Hepatocyte (in vitro differentiated cells): Measurements from ENCODE around the gene PLEKHA6. TPM values are rescaled to one million over a fixed set of nuclear protein-coding genes. Genes with fewer than 3 reads are reported as not detected.

Experiments used
- DNase-seq: peaks from one replicate; pipeline ENCODE4 v3.0.0-alpha.2; 2016; ENCODE audit warnings: low spot score
- H2AFZ ChIP-seq: fragments of 200-600 bp; sonication (generic); 2 replicates; pipeline ENCODE4 v1.6.0; 2016; ENCODE audit warnings: antibody characterized with exemption, mild to moderate bottlenecking
- H3K27ac ChIP-seq: fragments of 200-600 bp; sonication (generic); 2 replicates; pipeline ENCODE4 v1.5.1; 2016; ENCODE audit warnings: mild to moderate bottlenecking
- H3K27me3 ChIP-seq: fragments of 200-600 bp; sonication (generic); 2 replicates; pipeline ENCODE4 v1.6.1; 2016
- H3K36me3 ChIP-seq: fragments of 200-600 bp; sonication (generic); replicated peaks from 2 replicates; pipeline ENCODE4 v1.5.1; 2016; ENCODE audit warnings: low read depth; ENCODE audit not compliant: insufficient read depth
- H3K4me1 ChIP-seq: fragments of 200-600 bp; sonication (generic); 2 replicates; pipeline ENCODE4 v1.5.1; 2016; ENCODE audit warnings: mild to moderate bottlenecking, moderate library complexity; ENCODE audit not compliant: insufficient read depth
- H3K4me2 ChIP-seq: fragments of 200-600 bp; sonication (generic); 2 replicates; pipeline ENCODE4 v1.6.0; 2016
- H3K4me3 ChIP-seq: fragments of 200-600 bp; sonication (generic); 2 replicates; pipeline ENCODE4 v1.5.1; 2016; ENCODE audit warnings: mild to moderate bottlenecking
- H3K79me2 ChIP-seq: fragments of 200-600 bp; sonication (generic); 2 replicates; pipeline ENCODE4 v1.6.0; 2017; ENCODE audit warnings: mild to moderate bottlenecking
- H3K9me2 ChIP-seq: fragments of 200-600 bp; sonication (generic); replicated peaks from 2 replicates; pipeline ENCODE4 v1.6.0; 2017; ENCODE audit warnings: mild to moderate bottlenecking; ENCODE audit not compliant: insufficient read depth
- H3K9me3 ChIP-seq: fragments of 200-600 bp; sonication (generic); 2 replicates; pipeline ENCODE4 v1.5.1; 2016; ENCODE audit warnings: low read depth, mild to moderate bottlenecking
- H4K20me1 ChIP-seq: fragments of 200-600 bp; sonication (generic); 2 replicates; pipeline ENCODE4 v1.6.0; 2016; ENCODE audit warnings: mild to moderate bottlenecking; ENCODE audit not compliant: insufficient read depth, poor library complexity, severe bottlenecking
- CTCF ChIP-seq: fragments of 200-600 bp; sonication (generic); IDR thresholded peaks from 2 replicates; pipeline ENCODE4 v1.5.1; 2016; ENCODE audit warnings: antibody characterized with exemption, mild to moderate bottlenecking; ENCODE audit not compliant: poor library complexity
- EZH2 ChIP-seq: fragments of 200-600 bp; sonication (generic); IDR thresholded peaks from 2 replicates; pipeline ENCODE4 v1.6.1; 2016; ENCODE audit warnings: antibody characterized with exemption, mild to moderate bottlenecking, borderline replicate concordance
- EZH2phosphoT487 ChIP-seq: fragments of 200-600 bp; sonication (generic); IDR thresholded peaks from one replicate; pipeline ENCODE4 v1.6.1; 2018; ENCODE audit warnings: antibody characterized with exemption, mild to moderate bottlenecking, low read depth, moderate library complexity; ENCODE audit not compliant: unreplicated experiment, severe bottlenecking
- WGBS: methylation state at CpG from one replicate; pipeline ENCODE4 v1.1.6; 2016; ENCODE audit warnings: low lambda C conversion rate; ENCODE audit errors: missing lambda C conversion rate; 5-methylcytosine and 5-hydroxymethylcytosine counted together
- polyA plus RNA-seq: library from polyadenylated mRNA; unstranded; fragments of >200 nt; fragmentation: Nextera tagmentation; extraction: Ambion mirVana; gene quantifications from 2 replicates; pipeline ENCODE4 v1.2.1, GENCODE V29; 2016
- total RNA-seq: library from RNA; depleted of rRNA; stranded (reverse); fragments of >200 nt; gene quantifications from 2 replicates; pipeline ENCODE4 v1.2.3, GENCODE V29; 2014

PLEKHA6 gene
- total and polyA plus RNA-seq, 2 experiments from 2014 or later = 14.3 to 31.5 TPM

- Histone ChIP-seq H3K9me2 (no peaks in the 10 kb centered on the region), H3K4me3 (no peak overlapping the region), H3K36me3 (no peaks in the 10 kb centered on the region), H4K20me1 (no peaks in the 10 kb centered on the region), H3K4me2 (no peak overlapping the region), H3K4me1 (peaks cover 14% of the 10 kb centered on the region), H3K27me3 (no peaks in the 10 kb centered on the region), H3K9me3 (no peaks in the 10 kb centered on the region), H3K27ac (no peak overlapping the region), H2AFZ (no peak overlapping the region), H3K79me2 (no peaks in the 10 kb centered on the region)
- DNase-seq = no peak
- no peak for TF ChIP-seq EZH2phosphoT487
- TF ChIP-seq EZH2 = no peak
- no peak for TF ChIP-seq CTCF
- WGBS = 98% methylated on average over 14 of the region's 14 CpGs
Measured at GRCh38 chr1:204230211-204230610, 129.5 kb downstream of the PLEKHA6 start.

- H3K27me3 ChIP-seq = no peaks in the 10 kb centered on the region
- H2AFZ ChIP-seq = no peak overlapping the region
- no peaks in the 10 kb centered on the region for H3K9me2 ChIP-seq
- H3K36me3 ChIP-seq = no peaks in the 10 kb centered on the region
- no peak overlapping the region for H3K4me3 ChIP-seq
- DNase-seq = no peak
- no peaks in the 10 kb centered on the region for H3K79me2 ChIP-seq
- peaks cover 14% of the 10 kb centered on the region for H3K4me1 ChIP-seq
- 98% methylated on average over 13 of the region's 13 CpGs for WGBS
- TF ChIP-seq EZH2 (no peak), CTCF (no peak), EZH2phosphoT487 (no peak)
- H4K20me1 ChIP-seq = no peaks in the 10 kb centered on the region
- H3K27ac ChIP-seq = no peak overlapping the region
- H3K9me3 ChIP-seq = no peaks in the 10 kb centered on the region
- H3K4me2 ChIP-seq = no peak overlapping the region
Measured at GRCh38 chr1:204228896-204229295, 130.8 kb downstream of the PLEKHA6 start.

GRCh38 chr1:204227996-204228785 lies 131.5 kb downstream of the PLEKHA6 start:
- peaks cover 14% of the 10 kb centered on the region for H3K4me1 ChIP-seq
- H3K4me2 ChIP-seq = no peak overlapping the region
- DNase-seq = no peak
- no peaks in the 10 kb centered on the region for H3K36me3 ChIP-seq
- no peak overlapping the region for H2AFZ ChIP-seq
- 88% methylated on average over 20 of the region's 20 CpGs for WGBS
- no peaks in the 10 kb centered on the region for H4K20me1 ChIP-seq
- H3K9me3 ChIP-seq = no peaks in the 10 kb centered on the region
- no peaks in the 10 kb centered on the region for H3K9me2 ChIP-seq
- H3K27ac ChIP-seq = no peak overlapping the region
- TF ChIP-seq CTCF = no peak
- no peak for TF ChIP-seq EZH2phosphoT487
- no peak for TF ChIP-seq EZH2
- no peaks in the 10 kb centered on the region for H3K27me3 ChIP-seq
- H3K79me2 ChIP-seq = no peaks in the 10 kb centered on the region
- no peak overlapping the region for H3K4me3 ChIP-seq

- 97% methylated on average over 2 of the region's 2 CpGs for WGBS
- H4K20me1 ChIP-seq = no peaks in the 10 kb centered on the region
- no peaks in the 10 kb centered on the region for H3K27me3 ChIP-seq
- peak overlapping the region; percentile 81 for H3K27ac ChIP-seq
- no peaks in the 10 kb centered on the region for H3K9me3 ChIP-seq
- H3K4me1 ChIP-seq = peaks cover 14% of the 10 kb centered on the region
- no peak overlapping the region for H2AFZ ChIP-seq
- no peaks in the 10 kb centered on the region for H3K36me3 ChIP-seq
- H3K4me3 ChIP-seq = no peak overlapping the region
- H3K79me2 ChIP-seq = no peaks in the 10 kb centered on the region
- H3K9me2 ChIP-seq = no peaks in the 10 kb centered on the region
- no peak for TF ChIP-seq CTCF
- no peak for TF ChIP-seq EZH2phosphoT487
- no peak for TF ChIP-seq EZH2
- H3K4me2 ChIP-seq = no peak overlapping the region
- DNase-seq = no peak
Measured at GRCh38 chr1:204227351-204227750, 132.4 kb downstream of the PLEKHA6 start.
